ENCODE results near the gene PPP1R3D. TPM values are rescaled to one million over a fixed set of nuclear protein-coding genes. Genes with fewer than 3 reads are reported as not detected.

Gene PPP1R3D
- total and polyA plus RNA-seq, 9 of the 15 experiments (the other 6 are each of a cell fraction or from before 2014, with no cell fraction given): 0.35 to 3.3 (median 1.8) TPM

DNA sequence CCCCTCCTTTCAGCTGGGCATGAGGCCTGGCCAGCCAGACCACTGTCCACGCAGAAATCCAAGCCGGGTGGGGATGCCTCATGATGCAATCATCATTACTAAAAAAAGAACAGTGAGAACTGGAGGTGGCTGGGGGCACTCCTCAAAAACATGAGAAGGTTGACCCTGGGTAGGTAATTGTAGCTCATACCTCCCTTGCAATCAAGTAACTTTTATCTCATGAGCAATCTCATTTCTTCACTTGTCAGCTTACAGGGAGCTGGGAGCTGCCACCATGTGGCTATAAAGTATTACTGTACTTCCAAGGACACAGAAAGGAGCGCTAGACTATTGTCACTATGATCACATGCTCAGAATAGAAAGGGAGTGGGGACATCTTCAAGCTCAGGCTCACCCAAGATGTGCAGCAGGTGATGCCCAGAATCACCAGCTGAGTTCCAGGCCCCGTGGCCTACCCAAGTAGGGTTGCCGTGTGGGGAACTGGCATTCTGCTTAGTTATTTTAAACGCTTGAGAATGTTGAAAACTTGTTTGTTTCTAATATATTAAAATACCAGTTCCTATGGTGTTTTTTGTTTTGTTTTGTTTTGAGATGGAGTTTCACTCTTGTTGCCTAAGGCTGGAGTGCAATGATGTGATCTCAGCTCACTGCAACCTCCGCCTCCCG lies 15.2 kb upstream of the PPP1R3D start:
- Histone ChIP-seq H3K9me3 (replicated peaks; ENCODE audit: control insufficient read depth, insufficient read depth, low read depth, low read length) (no peaks in the 10 kb centered on the region), H3K9me1 (ENCODE audit: control insufficient read depth, insufficient read depth, low read length) (peaks cover 2% of the 10 kb centered on the region), H3K36me3 (ENCODE audit: control insufficient read depth, insufficient read depth, low read length) (no peaks in the 10 kb centered on the region), H3K4me2 (ENCODE audit: insufficient read depth, low read length) (no peak overlapping the region), H3K4me3 (no peak overlapping the region), H4K20me1 (replicated peaks; ENCODE audit: control insufficient read depth, insufficient read depth, low read length) (peaks cover 8% of the 10 kb centered on the region; the same call in 1 of the 2 replicates), H3K9ac (ENCODE audit: insufficient read depth in 1 of 2, low read depth in 2 of 2, low read length in 2 of 2) (no peak overlapping the region), H3K4me1 (replicated peaks in 1 of 2; ENCODE audit: control insufficient read depth in 2 of 2, insufficient read depth in 2 of 2, low read length in 2 of 2) (no peaks in the 10 kb centered on the region), H3K79me2 (ENCODE audit: control insufficient read depth, insufficient read depth, low read length) (no peaks in the 10 kb centered on the region), H3K27ac (ENCODE audit: extremely low read depth, low read depth, low read length) (no peak overlapping the region), H2AFZ (ENCODE audit: low read depth, low read length) (no peak overlapping the region), H3K27me3 (ENCODE audit: control insufficient read depth in 2 of 2, insufficient read depth in 2 of 2, low read length in 2 of 2) (peaks cover 0 to 7% of the 10 kb centered on the region in 2 experiments; a peak in 1 of 5 replicates)
- in situ Hi-C loops (cut with MboI): no loop called here
- 23% methylated on average over 8 of the region's 8 CpGs for WGBS (ENCODE audit: insufficient coverage, low coverage, missing lambda C conversion rate)
- ChIA-PET CTCF (ENCODE audit: low intra/inter-chr PET ratio) (interaction anchor here (0.8 to 1.3 kb wide), 2 partner anchors 172 to 173 kb away, joined by 3 to 4 read pairs; no protein-coding TSS in a partner anchor), POLR2A (interaction anchor here (0.7 to 1.5 kb wide), 3 partner anchors 12 to 91 kb away, joined by 3 to 6 read pairs (median 4); partner anchors contain the start of genes FAM217B and PPP1R3D)
- DNase-seq (ENCODE audit: extremely low read depth in 1 of 4, low spot score in 3 of 4): peak; percentile 14 to 52 (median 28)
- peak; percentile 61 for FAIRE-seq
- no TSS peak for BruUV-seq (replicated peaks)
- intact Hi-C loops (cut with micrococcal nuclease): loop anchor here (2.0 kb wide), 1 partner anchor 172 kb away; no protein-coding TSS in a partner anchor
- peak; percentile 93 for ATAC-seq
- TF ChIP-seq GATA2 (CRISPR knock-in tag; IDR thresholded peaks at IDR 0.05) (peak; percentile 75), NFXL1 (CRISPR knock-in tag; IDR thresholded peaks at IDR 0.05) (no peak), ZBTB7A (IDR thresholded peaks at IDR 0.05; ENCODE audit: borderline replicate concordance, control insufficient read depth, low read depth, low read length) (no peak), FIP1L1 (IDR thresholded peaks at IDR 0.05; ENCODE audit: low read depth, low read length, poor library complexity, severe bottlenecking) (no peak), TRIM28 (IDR thresholded peaks at IDR 0.05) (no peak), RAD21 (CRISPR knock-in tag; conservative IDR thresholded peaks at IDR 0.05 in 1 of 2, IDR thresholded peaks at IDR 0.05 in 1 of 2) (peak; percentile 34 to 67), HMG20A (CRISPR knock-in tag; conservative IDR thresholded peaks at IDR 0.05) (no peak), ZNF507 (tag; conservative IDR thresholded peaks at IDR 0.05) (no peak), CEBPB (tag; IDR thresholded peaks at IDR 0.05) (peak; percentile 68), CEBPG (CRISPR knock-in tag; IDR thresholded peaks at IDR 0.05) (no peak), CEBPG (tag; conservative IDR thresholded peaks at IDR 0.05 in 1 of 2, IDR thresholded peaks at IDR 0.05 in 1 of 2) (peak in 1 of 2 experiments; percentile 54; a peak in 2 of 4 replicates), MEIS2 (IDR thresholded peaks at IDR 0.05; ENCODE audit: partially characterized antibody) (peak; percentile 30), GTF2E2 (tag; IDR thresholded peaks at IDR 0.05) (no peak), GTF2A2 (tag; IDR thresholded peaks at IDR 0.05) (no peak)
- TF ChIP-seq, protein P1, sequence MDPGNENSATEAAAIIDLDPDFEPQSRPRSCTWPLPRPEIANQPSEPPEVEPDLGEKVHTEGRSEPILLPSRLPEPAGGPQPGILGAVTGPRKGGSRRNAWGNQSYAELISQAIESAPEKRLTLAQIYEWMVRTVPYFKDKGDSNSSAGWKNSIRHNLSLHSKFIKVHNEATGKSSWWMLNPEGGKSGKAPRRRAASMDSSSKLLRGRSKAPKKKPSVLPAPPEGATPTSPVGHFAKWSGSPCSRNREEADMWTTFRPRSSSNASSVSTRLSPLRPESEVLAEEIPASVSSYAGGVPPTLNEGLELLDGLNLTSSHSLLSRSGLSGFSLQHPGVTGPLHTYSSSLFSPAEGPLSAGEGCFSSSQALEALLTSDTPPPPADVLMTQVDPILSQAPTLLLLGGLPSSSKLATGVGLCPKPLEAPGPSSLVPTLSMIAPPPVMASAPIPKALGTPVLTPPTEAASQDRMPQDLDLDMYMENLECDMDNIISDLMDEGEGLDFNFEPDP (CRISPR knock-in tag; IDR thresholded peaks at IDR 0.05): no peak
- TF ChIP-seq, protein P2, sequence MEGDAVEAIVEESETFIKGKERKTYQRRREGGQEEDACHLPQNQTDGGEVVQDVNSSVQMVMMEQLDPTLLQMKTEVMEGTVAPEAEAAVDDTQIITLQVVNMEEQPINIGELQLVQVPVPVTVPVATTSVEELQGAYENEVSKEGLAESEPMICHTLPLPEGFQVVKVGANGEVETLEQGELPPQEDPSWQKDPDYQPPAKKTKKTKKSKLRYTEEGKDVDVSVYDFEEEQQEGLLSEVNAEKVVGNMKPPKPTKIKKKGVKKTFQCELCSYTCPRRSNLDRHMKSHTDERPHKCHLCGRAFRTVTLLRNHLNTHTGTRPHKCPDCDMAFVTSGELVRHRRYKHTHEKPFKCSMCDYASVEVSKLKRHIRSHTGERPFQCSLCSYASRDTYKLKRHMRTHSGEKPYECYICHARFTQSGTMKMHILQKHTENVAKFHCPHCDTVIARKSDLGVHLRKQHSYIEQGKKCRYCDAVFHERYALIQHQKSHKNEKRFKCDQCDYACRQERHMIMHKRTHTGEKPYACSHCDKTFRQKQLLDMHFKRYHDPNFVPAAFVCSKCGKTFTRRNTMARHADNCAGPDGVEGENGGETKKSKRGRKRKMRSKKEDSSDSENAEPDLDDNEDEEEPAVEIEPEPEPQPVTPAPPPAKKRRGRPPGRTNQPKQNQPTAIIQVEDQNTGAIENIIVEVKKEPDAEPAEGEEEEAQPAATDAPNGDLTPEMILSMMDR (IDR thresholded peaks at IDR 0.05 in 2 of 3, conservative IDR thresholded peaks at IDR 0.05 in 1 of 3; ENCODE audit: insufficient read depth in 2 of 3, low read depth in 1 of 3, low read length in 3 of 3): peak; percentile 50 to 68 (median 65); a peak in 5 of 6 replicates
- TF ChIP-seq, protein P3, sequence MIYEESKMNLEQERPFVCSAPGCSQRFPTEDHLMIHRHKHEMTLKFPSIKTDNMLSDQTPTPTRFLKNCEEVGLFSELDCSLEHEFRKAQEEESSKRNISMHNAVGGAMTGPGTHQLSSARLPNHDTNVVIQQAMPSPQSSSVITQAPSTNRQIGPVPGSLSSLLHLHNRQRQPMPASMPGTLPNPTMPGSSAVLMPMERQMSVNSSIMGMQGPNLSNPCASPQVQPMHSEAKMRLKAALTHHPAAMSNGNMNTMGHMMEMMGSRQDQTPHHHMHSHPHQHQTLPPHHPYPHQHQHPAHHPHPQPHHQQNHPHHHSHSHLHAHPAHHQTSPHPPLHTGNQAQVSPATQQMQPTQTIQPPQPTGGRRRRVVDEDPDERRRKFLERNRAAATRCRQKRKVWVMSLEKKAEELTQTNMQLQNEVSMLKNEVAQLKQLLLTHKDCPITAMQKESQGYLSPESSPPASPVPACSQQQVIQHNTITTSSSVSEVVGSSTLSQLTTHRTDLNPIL (CRISPR knock-in tag; IDR thresholded peaks at IDR 0.05): no peak
